ENCODE data around the gene RASA1. TPM values are rescaled to one million over a fixed set of nuclear protein-coding genes. Genes with fewer than 3 reads are reported as not detected.

The RASA1 gene
- total RNA-seq, 1 experiment from 2014 or later, result 23.0 TPM

GRCh38 chr5:87327998-87328397, 60.3 kb downstream of the RASA1 start:
- no peak overlapping the region for H3K4me3 Mint-ChIP-seq (ENCODE audit: unreplicated experiment)
- no peaks in the 10 kb centered on the region for H3K9me3 Mint-ChIP-seq (ENCODE audit: unreplicated experiment)
- no peaks in the 10 kb centered on the region for H3K27me3 Mint-ChIP-seq (ENCODE audit: insufficient read depth, unreplicated experiment)
- H3K36me3 Mint-ChIP-seq (ENCODE audit: insufficient read depth, unreplicated experiment), result no peaks in the 10 kb centered on the region
- H3K4me3 ChIP-seq (ENCODE audit: low read depth, low read length), result no peak overlapping the region
- no TSS peak for BruUV-seq (replicated peaks)
- no peak overlapping the region for H3K27ac Mint-ChIP-seq (ENCODE audit: unreplicated experiment)
- no peaks in the 10 kb centered on the region for H3K9me3 ChIP-seq
- intact Hi-C loops (cut with micrococcal nuclease; ENCODE audit: unreplicated experiment), result no loop called here
- H3K4me1 ChIP-seq, result no peaks in the 10 kb centered on the region; the same call in 1 of the 2 replicates
- TF ChIP-seq, protein P1, sequence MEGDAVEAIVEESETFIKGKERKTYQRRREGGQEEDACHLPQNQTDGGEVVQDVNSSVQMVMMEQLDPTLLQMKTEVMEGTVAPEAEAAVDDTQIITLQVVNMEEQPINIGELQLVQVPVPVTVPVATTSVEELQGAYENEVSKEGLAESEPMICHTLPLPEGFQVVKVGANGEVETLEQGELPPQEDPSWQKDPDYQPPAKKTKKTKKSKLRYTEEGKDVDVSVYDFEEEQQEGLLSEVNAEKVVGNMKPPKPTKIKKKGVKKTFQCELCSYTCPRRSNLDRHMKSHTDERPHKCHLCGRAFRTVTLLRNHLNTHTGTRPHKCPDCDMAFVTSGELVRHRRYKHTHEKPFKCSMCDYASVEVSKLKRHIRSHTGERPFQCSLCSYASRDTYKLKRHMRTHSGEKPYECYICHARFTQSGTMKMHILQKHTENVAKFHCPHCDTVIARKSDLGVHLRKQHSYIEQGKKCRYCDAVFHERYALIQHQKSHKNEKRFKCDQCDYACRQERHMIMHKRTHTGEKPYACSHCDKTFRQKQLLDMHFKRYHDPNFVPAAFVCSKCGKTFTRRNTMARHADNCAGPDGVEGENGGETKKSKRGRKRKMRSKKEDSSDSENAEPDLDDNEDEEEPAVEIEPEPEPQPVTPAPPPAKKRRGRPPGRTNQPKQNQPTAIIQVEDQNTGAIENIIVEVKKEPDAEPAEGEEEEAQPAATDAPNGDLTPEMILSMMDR (IDR thresholded peaks at IDR 0.05; ENCODE audit: insufficient read depth in 1 of 2, low read depth in 1 of 2, low read length in 1 of 2, severe bottlenecking in 1 of 2, unreplicated experiment in 1 of 2), result no peak
- DNase-seq, result no peak
- ChIA-PET CTCF (no interaction called here), POLR2A (no interaction called here)
- H3K27me3 ChIP-seq (replicated peaks; ENCODE audit: control insufficient read depth, insufficient read depth, low read length), result no peaks in the 10 kb centered on the region
- no peaks in the 10 kb centered on the region for H3K4me1 Mint-ChIP-seq (ENCODE audit: low read depth, unreplicated experiment)
- no peaks in the 10 kb centered on the region for H3K36me3 ChIP-seq (ENCODE audit: control insufficient read depth, insufficient read depth, low read length)

DNA sequence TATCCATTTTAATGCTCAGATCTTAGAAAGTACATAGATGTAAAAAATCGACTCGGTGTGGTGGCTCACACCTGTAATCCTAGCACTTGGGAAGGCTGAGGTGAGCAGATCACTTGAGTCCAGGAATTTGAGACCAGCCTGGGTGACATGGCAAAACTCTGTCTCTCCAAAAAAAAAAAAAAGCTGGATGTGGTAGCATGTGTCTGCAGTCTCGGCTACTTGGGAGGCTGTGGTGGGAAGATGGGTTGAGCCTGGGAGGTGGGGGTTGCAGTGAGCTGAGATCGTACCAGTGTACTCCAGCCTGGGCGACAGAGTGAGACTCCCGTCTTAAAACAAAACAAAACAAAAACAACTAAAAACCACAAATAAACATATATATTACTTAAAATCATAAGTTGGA, 61.4 kb downstream of the RASA1 start:
- POLR2A ChIA-PET, result no interaction called here
- H3K27ac Mint-ChIP-seq (ENCODE audit: unreplicated experiment), result no peak overlapping the region
- H3K4me1 Mint-ChIP-seq (ENCODE audit: low read depth, unreplicated experiment), result no peaks in the 10 kb centered on the region
- BruUV-seq (replicated peaks), result no TSS peak
- intact Hi-C loops (cut with micrococcal nuclease; ENCODE audit: unreplicated experiment), result no loop called here
- no peaks in the 10 kb centered on the region for H3K9me3 ChIP-seq
- H3K27me3 ChIP-seq (replicated peaks; ENCODE audit: control insufficient read depth, insufficient read depth, low read length), result no peaks in the 10 kb centered on the region
- H3K4me3 ChIP-seq (ENCODE audit: low read depth, low read length), result no peak overlapping the region
- no peaks in the 10 kb centered on the region for H3K9me3 Mint-ChIP-seq (ENCODE audit: unreplicated experiment)
- no peaks in the 10 kb centered on the region for H3K36me3 ChIP-seq (ENCODE audit: control insufficient read depth, insufficient read depth, low read length)
- H3K27me3 Mint-ChIP-seq (ENCODE audit: insufficient read depth, unreplicated experiment), result no peaks in the 10 kb centered on the region
- peaks cover 4% of the 10 kb centered on the region for H3K36me3 Mint-ChIP-seq (ENCODE audit: insufficient read depth, unreplicated experiment)
- no peak overlapping the region for H3K4me3 Mint-ChIP-seq (ENCODE audit: unreplicated experiment)
- TF ChIP-seq, protein P1 (IDR thresholded peaks at IDR 0.05; ENCODE audit: insufficient read depth in 1 of 2, low read depth in 1 of 2, low read length in 1 of 2, severe bottlenecking in 1 of 2, unreplicated experiment in 1 of 2), result no peak
- no peak for DNase-seq
- H3K4me1 ChIP-seq, result no peaks in the 10 kb centered on the region; the same call in 1 of the 2 replicates
- CTCF ChIA-PET, result interaction anchor here (0.6 kb wide), 1 partner anchor 97 kb away, joined by 3 read pairs; no protein-coding TSS in a partner anchor

- Histone ChIP-seq H3K9me3 (no peaks in the 10 kb centered on the region), H3K36me3 (ENCODE audit: control insufficient read depth, insufficient read depth, low read length) (no peaks in the 10 kb centered on the region), H3K27me3 (replicated peaks; ENCODE audit: control insufficient read depth, insufficient read depth, low read length) (no peaks in the 10 kb centered on the region), H3K4me1 (no peaks in the 10 kb centered on the region), H3K4me3 (ENCODE audit: low read depth, low read length) (no peak overlapping the region)
- intact Hi-C loops (cut with micrococcal nuclease; ENCODE audit: unreplicated experiment), result no loop called here
- Mint-ChIP-seq H3K9me3 (ENCODE audit: unreplicated experiment) (no peaks in the 10 kb centered on the region), H3K27me3 (ENCODE audit: insufficient read depth, unreplicated experiment) (no peaks in the 10 kb centered on the region), H3K36me3 (ENCODE audit: insufficient read depth, unreplicated experiment) (peaks cover 34% of the 10 kb centered on the region), H3K27ac (ENCODE audit: unreplicated experiment) (no peak overlapping the region), H3K4me3 (ENCODE audit: unreplicated experiment) (no peak overlapping the region), H3K4me1 (ENCODE audit: low read depth, unreplicated experiment) (no peaks in the 10 kb centered on the region)
- no peak for DNase-seq
- POLR2A ChIA-PET, result no interaction called here
- TF ChIP-seq, protein P1 (IDR thresholded peaks at IDR 0.05; ENCODE audit: insufficient read depth in 1 of 2, low read depth in 1 of 2, low read length in 1 of 2, severe bottlenecking in 1 of 2, unreplicated experiment in 1 of 2), result no peak
- CTCF ChIA-PET, result no interaction called here
- no TSS peak for BruUV-seq (replicated peaks)
Measured at GRCh38 chr5:87339986-87340385, 72.3 kb downstream of the RASA1 start.

Measured in Caco-2 (cell line).